GM18502 (cell line): ENCODE measurements around the gene TGFBR3.

Experiments
- ATAC-seq: cut with Tn5 transposase; IDR thresholded peaks from one replicate; pipeline ENCODE4 v1.9.1; 2021; ENCODE audit warnings: mild to moderate bottlenecking; ENCODE audit not compliant: unreplicated experiment, poor library complexity

The TGFBR3 gene

GRCh38 chr1:91765880-91766443, 120.0 kb downstream of the TGFBR3 start:
- no peak for ATAC-seq

DNA sequence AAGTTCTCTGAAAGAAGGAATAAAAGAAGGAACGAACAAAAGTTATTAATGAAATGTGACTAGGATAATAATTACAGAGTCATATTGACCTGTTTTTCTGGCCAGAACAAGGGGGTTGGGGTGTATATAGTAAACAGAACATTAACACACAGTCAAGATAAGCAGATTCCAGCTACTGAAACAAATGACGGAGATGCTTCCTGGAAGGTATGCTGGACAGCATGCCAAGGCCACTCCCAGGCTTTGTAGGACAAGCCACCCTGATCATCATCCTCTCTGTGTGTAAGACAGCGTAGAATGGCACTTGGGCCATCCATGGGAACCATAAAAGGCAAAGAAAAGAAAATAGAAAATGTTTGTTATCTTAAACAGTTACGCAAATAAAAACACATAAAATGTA, 120.7 kb downstream of the TGFBR3 start:
- no peak for ATAC-seq

DNA sequence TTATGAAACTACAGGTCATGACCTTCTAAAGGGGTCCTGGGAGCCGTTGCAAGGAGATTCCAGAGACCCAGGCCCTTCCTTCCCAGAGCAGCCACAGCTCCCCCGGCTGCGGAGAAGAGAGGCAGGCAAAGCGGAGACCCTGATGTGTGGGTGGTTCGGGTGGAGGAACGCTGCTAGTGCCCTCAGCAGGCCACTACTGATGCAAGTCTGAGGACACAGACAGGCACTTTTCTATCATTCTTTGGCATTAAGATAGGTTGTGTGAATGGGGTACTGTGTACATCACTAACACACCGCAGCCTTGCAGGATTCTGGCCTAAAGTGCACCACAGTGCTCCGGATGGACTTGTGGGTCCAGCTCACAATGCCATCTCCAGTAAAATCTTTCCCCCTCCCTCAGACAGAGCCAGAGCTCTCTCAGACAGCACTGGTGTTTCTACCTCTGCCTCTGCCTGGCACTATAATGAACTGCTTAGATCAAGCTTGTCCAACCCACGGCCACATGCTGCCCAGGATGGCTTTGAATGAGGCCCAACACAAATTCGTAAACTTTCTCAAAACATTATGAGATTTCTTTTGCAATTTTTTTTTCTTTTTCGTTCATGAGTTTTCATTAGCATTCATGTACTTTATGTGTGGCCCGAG, 121.4 kb downstream of the TGFBR3 start:
- no peak for ATAC-seq

DNA sequence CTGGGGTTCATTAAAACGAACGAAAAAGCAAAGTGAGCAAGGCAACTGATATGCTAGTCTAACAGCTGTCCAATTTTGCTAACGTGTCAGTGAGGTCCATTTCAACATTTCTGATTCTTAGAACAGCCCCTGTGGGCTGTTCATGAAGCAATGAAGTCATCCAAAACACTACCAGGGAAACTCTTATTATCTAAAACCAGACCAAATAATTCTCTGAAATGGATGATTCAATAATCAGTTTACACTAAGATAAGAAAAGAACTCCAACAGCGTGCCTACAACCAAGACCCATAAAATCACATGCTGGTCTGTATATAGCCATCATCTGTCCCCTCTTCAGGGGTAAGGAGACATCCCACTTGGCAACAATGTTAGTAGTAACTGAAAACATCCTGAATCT, 122.7 kb downstream of the TGFBR3 start:
- no peak for ATAC-seq

- no peak for ATAC-seq
Measured at GRCh38 chr1:91761295-91761721, 124.6 kb downstream of the TGFBR3 start.

- no peak for ATAC-seq
Measured at GRCh38 chr1:91760512-91760911, 125.4 kb downstream of the TGFBR3 start.

DNA sequence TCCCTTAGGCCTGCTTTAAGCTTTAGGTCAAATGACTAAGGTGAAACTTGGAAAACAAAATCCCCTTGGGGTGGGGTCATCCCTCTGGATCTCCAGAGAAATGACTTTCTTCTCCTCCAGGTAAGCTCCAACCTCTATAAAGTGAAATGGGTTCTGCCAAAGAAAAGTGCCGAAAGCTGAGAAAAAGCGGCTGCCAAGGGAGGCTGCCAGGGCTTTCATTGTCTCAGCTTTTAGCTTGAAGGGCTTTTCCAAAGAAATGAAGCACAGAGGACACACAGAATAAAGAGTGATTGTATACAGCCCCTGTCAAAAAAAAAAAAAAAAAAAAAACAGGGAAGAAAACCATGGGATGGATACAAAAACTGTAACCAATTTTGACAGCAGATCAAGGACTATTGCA, 126.9 kb downstream of the TGFBR3 start:
- no peak for ATAC-seq

DNA sequence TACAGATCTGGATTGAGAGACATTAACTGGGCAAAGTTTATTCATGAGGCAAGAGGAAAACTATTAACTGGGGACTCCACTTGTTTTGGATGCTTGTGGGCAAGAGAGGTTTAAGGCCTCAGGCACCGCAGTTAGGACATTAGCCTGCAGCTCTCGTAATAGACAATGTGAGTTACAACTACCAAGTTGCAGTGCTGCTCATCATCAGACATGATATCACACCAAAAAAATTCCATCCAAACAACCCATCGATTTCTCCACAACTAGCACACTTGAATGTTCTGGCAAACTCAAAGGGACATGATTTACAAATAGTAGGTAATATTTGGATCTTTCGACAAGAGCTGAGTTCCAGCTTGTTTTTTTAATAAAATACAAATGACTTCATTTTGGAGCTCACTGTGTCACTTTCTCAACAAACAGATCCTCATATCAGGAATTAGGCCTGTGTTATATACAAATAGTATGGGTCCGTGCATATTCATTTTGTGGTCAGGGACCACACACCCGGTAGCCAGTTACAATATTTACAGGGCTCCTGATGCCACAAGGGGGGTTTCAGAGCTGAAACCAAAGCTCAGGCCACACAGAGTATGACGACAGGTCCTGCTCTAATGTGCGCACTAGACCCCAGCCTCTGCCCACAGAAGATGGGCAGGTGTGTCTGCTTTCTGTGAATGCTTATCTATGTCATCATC, 128.0 kb downstream of the TGFBR3 start:
- ATAC-seq, result no peak

DNA sequence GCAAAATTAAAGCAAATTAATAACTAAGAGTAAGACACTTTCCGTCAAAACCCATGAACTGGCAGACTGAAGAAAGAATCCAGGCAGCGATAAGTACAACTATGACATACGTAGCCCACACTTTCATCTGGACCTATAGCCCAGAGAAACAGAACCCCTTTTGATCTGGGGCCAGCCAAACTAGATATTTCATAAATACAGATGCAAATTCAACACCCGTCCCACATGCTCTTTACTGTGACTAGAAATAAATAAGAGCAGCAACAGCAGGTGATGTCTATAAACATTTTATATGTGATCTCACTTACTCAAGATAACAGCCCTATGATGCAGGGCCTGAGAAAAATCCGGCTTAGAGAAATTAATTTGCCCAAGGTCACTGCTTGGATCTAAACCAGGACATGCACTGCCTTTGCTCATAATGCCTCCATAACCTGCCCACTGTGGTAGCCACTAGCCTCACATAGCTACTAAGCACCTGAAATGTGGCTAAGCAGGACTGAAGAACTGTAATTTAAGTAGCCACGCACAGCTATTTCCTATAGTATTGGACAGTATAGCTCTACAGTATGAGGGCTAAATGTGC, 130.2 kb downstream of the TGFBR3 start:
- no peak for ATAC-seq

GRCh38 chr1:91754816-91755580, 131.0 kb downstream of the TGFBR3 start:
- no peak for ATAC-seq

DNA sequence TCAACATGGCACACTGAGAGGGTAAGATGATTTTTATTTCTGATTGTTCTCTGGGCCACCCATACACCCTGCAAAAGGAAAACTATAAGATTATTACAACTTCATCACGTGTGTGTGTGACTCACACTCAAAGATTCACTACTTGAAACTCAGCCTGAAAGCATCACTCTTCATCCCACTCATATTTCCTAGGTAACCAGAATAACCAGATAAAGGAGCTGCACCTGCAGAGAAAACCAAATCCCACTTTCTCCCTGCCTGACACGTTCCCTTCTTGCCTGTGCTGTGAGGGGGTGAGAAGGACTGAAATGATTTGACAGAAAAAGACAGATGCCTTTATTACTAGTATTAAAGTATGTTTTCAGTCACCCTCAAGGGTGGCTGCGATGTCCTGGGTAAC, 131.6 kb downstream of the TGFBR3 start:
- peak; percentile 56 for ATAC-seq

- no peak for ATAC-seq
Measured at GRCh38 chr1:91753878-91754277, 132.1 kb downstream of the TGFBR3 start.

DNA sequence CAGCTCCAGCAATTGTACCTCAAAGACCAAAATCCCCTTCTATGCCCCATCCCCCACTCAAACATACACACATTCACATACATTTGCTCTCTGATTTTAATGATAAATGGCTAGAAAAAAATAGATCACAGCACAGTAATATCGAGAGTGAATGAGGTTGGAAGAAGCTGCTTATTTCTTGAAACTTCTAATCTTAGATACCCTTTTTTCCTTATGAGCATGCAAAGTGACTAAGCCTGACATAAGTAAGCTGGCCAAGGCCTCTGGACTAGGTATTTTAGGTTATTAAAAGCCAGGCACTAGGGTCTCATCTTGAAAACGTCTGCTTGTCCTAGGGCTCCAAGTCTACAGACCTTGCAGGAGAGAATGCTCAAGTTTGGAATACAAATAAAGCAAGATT, 133.6 kb downstream of the TGFBR3 start:
- peak; percentile 74 for ATAC-seq

GRCh38 chr1:91751275-91751674, 134.7 kb downstream of the TGFBR3 start:
- ATAC-seq, result no peak

DNA sequence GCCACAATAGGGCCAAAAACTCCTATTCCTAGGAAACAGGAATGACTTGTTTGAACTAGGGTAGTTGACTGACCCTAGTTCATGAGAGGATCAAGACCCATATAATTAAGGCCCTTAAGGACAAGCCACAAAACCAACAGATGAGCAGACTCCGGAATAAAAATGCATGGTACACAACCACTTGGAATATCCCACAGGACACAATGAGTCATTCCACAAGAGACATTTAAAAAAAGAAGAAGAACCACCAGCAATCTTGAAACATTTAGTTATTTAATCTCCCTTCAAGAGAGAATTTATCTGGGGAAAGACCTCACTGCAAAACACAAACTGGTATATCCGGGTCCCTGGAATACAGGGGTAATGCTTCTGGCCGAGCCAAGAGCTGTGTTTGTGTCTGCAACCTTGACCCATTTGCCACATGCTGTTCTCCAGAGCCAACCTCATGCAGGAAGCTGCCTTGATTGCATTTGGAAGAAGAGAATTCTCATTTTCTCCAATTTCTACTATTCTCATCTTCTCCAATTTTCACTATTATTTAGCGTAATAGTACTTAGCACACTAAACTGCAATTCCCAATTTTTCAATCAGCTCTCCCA, 135.5 kb downstream of the TGFBR3 start:
- ATAC-seq, result no peak

DNA sequence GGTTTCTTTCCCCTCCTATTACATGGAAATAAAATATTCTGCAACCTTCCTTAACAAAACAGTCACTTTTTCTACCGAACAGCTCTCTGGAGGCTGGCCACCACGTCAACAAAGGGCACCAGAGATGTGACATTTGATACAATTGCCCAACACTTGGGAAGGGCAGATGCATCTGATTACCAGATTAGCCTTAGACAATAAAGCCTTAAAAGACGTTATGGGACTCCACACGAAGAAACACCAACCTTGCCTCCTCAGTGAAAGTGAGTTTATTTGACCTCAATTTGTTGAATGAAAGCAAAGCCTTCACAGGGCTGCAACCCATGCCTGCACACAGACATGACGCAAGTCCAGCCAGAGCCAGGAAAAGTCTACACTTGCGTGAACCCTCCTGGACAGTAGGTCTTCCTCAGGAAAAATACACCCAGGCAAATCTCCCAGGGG, 136.1 kb downstream of the TGFBR3 start:
- no peak for ATAC-seq

- no peak for ATAC-seq
Measured at GRCh38 chr1:91747666-91748065, 138.3 kb downstream of the TGFBR3 start.

DNA sequence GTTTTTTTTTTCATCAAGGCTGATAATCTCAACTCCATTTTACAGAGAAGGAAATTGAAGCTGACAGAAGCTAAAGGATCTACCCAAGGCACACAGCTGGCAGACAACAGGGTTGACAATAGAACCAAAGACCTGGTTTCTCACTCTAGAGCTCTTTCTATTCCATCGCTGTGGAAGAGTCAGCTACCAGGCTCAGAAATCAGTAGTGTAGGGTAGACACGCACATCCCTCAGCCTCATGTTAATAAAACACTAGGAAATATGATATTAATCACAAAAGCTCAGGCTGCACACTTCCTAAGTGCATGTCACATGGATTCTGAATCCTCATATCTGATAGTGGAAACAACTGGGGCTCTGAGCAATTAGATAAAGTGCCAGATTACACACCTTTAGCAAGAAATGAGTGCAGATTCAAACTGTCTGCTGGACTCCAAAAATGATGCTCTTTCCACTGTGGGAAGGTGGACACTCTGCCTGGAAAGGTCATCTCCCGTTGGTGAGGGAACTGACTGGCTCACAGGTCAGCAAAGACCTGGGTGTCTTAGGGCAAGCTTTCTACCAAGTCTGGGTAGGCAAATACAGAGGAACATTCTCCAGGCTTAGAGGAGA, 139.1 kb downstream of the TGFBR3 start:
- no peak for ATAC-seq

- no peak for ATAC-seq
Measured at GRCh38 chr1:91745640-91746373, 140.1 kb downstream of the TGFBR3 start.
